Testis (tissue), 2 donors: Measurements from ENCODE around the gene SEMA4G.

Experiments
- POLR2A ChIP-seq: fragments of 450-650 bp; IDR thresholded peaks from one replicate; pipeline ENCODE4 v1.6.1; 2017; ENCODE audit warnings: antibody characterized with exemption, mild to moderate bottlenecking, moderate library complexity
- TF ChIP-seq, protein P1 (sequence below), 3 experiments: fragments of 450-650 bp in 2 of 3; fragments of 200-600 bp in 1 of 3; sonication (generic) in 1 of 3; IDR thresholded peaks; one replicate each; pipeline ENCODE4 v1.5.1; 2016 to 2019; ENCODE audit warnings: antibody characterized with exemption in 3 of 3, mild to moderate bottlenecking in 2 of 3, moderate library complexity in 1 of 3

DNA sequence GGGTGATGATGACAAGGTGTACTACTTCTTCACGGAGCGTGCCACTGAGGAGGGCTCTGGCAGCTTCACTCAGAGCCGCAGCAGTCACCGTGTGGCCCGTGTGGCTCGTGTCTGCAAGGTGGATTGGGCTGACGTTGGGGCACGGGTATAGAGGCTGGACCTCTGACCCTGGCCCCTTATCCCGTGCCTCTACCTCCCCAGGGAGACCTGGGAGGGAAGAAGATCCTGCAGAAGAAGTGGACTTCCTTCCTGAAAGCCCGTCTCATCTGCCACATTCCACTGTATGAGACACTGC is 9.5 kb downstream of the SEMA4G start:
- TF ChIP-seq, protein P1, sequence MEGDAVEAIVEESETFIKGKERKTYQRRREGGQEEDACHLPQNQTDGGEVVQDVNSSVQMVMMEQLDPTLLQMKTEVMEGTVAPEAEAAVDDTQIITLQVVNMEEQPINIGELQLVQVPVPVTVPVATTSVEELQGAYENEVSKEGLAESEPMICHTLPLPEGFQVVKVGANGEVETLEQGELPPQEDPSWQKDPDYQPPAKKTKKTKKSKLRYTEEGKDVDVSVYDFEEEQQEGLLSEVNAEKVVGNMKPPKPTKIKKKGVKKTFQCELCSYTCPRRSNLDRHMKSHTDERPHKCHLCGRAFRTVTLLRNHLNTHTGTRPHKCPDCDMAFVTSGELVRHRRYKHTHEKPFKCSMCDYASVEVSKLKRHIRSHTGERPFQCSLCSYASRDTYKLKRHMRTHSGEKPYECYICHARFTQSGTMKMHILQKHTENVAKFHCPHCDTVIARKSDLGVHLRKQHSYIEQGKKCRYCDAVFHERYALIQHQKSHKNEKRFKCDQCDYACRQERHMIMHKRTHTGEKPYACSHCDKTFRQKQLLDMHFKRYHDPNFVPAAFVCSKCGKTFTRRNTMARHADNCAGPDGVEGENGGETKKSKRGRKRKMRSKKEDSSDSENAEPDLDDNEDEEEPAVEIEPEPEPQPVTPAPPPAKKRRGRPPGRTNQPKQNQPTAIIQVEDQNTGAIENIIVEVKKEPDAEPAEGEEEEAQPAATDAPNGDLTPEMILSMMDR (IDR thresholded peaks at IDR 0.05) = no peak
- no peak for TF ChIP-seq POLR2A
